ENCODE results near the gene PTPRM. TPM values are rescaled to one million over a fixed set of nuclear protein-coding genes. Genes with fewer than 3 reads are reported as not detected.

PTPRM gene
- total RNA-seq, 1 experiment from 2014 or later: 11.1 TPM

- no peaks in the 10 kb centered on the region for H3K36me3 Mint-ChIP-seq
- DNase-seq (ENCODE audit: low spot score) (no peak), ATAC-seq (no peak)
- peaks cover 17% of the 10 kb centered on the region for H3K4me1 Mint-ChIP-seq
- H3K4me3 Mint-ChIP-seq: no peak overlapping the region
- H3K27me3 Mint-ChIP-seq (ENCODE audit: low read depth): no peaks in the 10 kb centered on the region
- TF ChIP-seq E2F1 (CRISPR knock-in tag; IDR thresholded peaks at IDR 0.05): no peak
- no peak for TF ChIP-seq OVOL2 (CRISPR knock-in tag; IDR thresholded peaks at IDR 0.05; ENCODE audit: borderline replicate concordance)
- TF ChIP-seq CDX4 (CRISPR knock-in tag; IDR thresholded peaks at IDR 0.05; ENCODE audit: borderline replicate concordance): no peak
- no peak for TF ChIP-seq KAT7 (CRISPR knock-in tag; IDR thresholded peaks at IDR 0.05; ENCODE audit: borderline replicate concordance)
- TF ChIP-seq PREB (CRISPR knock-in tag; IDR thresholded peaks at IDR 0.05; ENCODE audit: borderline replicate concordance): no peak
- TF ChIP-seq TP53 (CRISPR knock-in tag; IDR thresholded peaks at IDR 0.05): no peak
- no peak for TF ChIP-seq MAX (CRISPR knock-in tag; IDR thresholded peaks at IDR 0.05)
- TF ChIP-seq NR2C2 (CRISPR knock-in tag; IDR thresholded peaks at IDR 0.05): no peak
- TF ChIP-seq MYBL2 (CRISPR knock-in tag; IDR thresholded peaks at IDR 0.05): no peak
- TF ChIP-seq ATF2 (CRISPR knock-in tag; IDR thresholded peaks at IDR 0.05; ENCODE audit: borderline replicate concordance, low read depth): no peak
- TF ChIP-seq NR3C1 (CRISPR knock-in tag; conservative IDR thresholded peaks at IDR 0.05; ENCODE audit: low read depth): no peak
- no peak for TF ChIP-seq ZNF512 (CRISPR knock-in tag; IDR thresholded peaks at IDR 0.05; ENCODE audit: borderline replicate concordance)
- TF ChIP-seq NR1H2 (CRISPR knock-in tag; IDR thresholded peaks at IDR 0.05): no peak
- no peak for TF ChIP-seq ZNF232 (CRISPR knock-in tag; IDR thresholded peaks at IDR 0.05)
- H3K27ac Mint-ChIP-seq: no peak overlapping the region
- ChIA-PET POLR2A (no interaction called here), CTCF (interaction anchor here (1.0 kb wide), 1 partner anchor 56 kb away, joined by 3 read pairs; no protein-coding TSS in a partner anchor)
- H3K9me3 Mint-ChIP-seq: peaks cover 4% of the 10 kb centered on the region
Measured at GRCh38 chr18:8423051-8423557, 856.0 kb downstream of the PTPRM start.

- Mint-ChIP-seq H3K27me3 (ENCODE audit: low read depth) (no peaks in the 10 kb centered on the region), H3K4me1 (peaks cover 17% of the 10 kb centered on the region), H3K36me3 (no peaks in the 10 kb centered on the region), H3K4me3 (no peak overlapping the region), H3K9me3 (peaks cover 4% of the 10 kb centered on the region), H3K27ac (no peak overlapping the region)
- ATAC-seq: no peak
- CTCF ChIA-PET: interaction anchor here (0.7 to 1.4 kb wide), 3 partner anchors 34 to 619 kb away, joined by 3 to 5 read pairs (median 3); no protein-coding TSS in a partner anchor
- no peak for DNase-seq (ENCODE audit: low spot score)
- POLR2A ChIA-PET: no interaction called here
- TF ChIP-seq ZNF425 (CRISPR knock-in tag; conservative IDR thresholded peaks at IDR 0.05) (no peak), NFYB (CRISPR knock-in tag; conservative IDR thresholded peaks at IDR 0.05; ENCODE audit: low read depth) (no peak), FOXK1 (CRISPR knock-in tag; IDR thresholded peaks at IDR 0.05) (no peak), E2F5 (CRISPR knock-in tag; IDR thresholded peaks at IDR 0.05) (no peak), ARID4B (CRISPR knock-in tag; IDR thresholded peaks at IDR 0.05; ENCODE audit: borderline replicate concordance) (no peak), IRF2 (CRISPR knock-in tag; IDR thresholded peaks at IDR 0.05; ENCODE audit: borderline replicate concordance, low read depth) (no peak), GRHL2 (CRISPR knock-in tag; IDR thresholded peaks at IDR 0.05; ENCODE audit: insufficient replicate concordance, severe bottlenecking) (no peak)
Measured at GRCh38 chr18:8424481-8424880, 857.4 kb downstream of the PTPRM start.
